Esophagus muscularis mucosa (tissue), 4 donors: ENCODE measurements around the gene APH1B. TPM values are rescaled to one million over a fixed set of nuclear protein-coding genes. Genes with fewer than 3 reads are reported as not detected.

ENCODE experiments used
- DNase-seq: peaks from one replicate; pipeline ENCODE4 v3.0.0-alpha.2; 2017; ENCODE audit errors: extremely low spot score
- H3K27ac ChIP-seq, 4 donors: fragments of 200-600 bp; sonication (generic); replicated peaks in 1 of 4; 1 replicate in 3 of 4; 2 replicates in 1 of 4; pipeline ENCODE4 v1.5.1; 2016 to 2019; ENCODE audit warnings: mild to moderate bottlenecking in 1 of 4
- H3K27me3 ChIP-seq, 4 donors: fragments of 200-600 bp; sonication (generic); one replicate each; pipeline versions ENCODE4 v1.5.1 to v1.6.0; 2016 to 2019
- H3K36me3 ChIP-seq, 4 donors: fragments of 200-600 bp; sonication (generic); one replicate each; pipeline ENCODE4 v1.5.1; 2016 to 2019
- H3K4me1 ChIP-seq, 4 donors: fragments of 200-600 bp; sonication (generic); one replicate each; pipeline ENCODE4 v1.5.1; 2016 to 2019
- H3K4me3 ChIP-seq, 4 donors: fragments of 200-600 bp; sonication (generic); 1 replicate in 2 of 4; 2 replicates in 2 of 4; pipeline ENCODE4 v1.5.1; 2016 to 2019; ENCODE audit warnings: mild to moderate bottlenecking in 4 of 4, moderate library complexity in 1 of 4
- H3K9me3 ChIP-seq, 4 donors: fragments of 200-600 bp; sonication (generic); 1 replicate in 3 of 4; 2 replicates in 1 of 4; pipeline ENCODE4 v1.5.1; 2016 to 2019
- EP300 ChIP-seq: sonication (generic); formaldehyde crosslinking; IDR thresholded peaks from one replicate; pipeline ENCODE4 v1.6.1; 2017; ENCODE audit warnings: antibody characterized with exemption
- POLR2A ChIP-seq: fragments of 450-650 bp; IDR thresholded peaks from one replicate; pipeline ENCODE4 v1.6.1; 2017; ENCODE audit warnings: antibody characterized with exemption, moderate library complexity, mild to moderate bottlenecking, low read depth
- POLR2AphosphoS5 ChIP-seq, 2 donors: sonication (generic); formaldehyde crosslinking; IDR thresholded peaks; one replicate each; pipeline ENCODE4 v1.6.1; 2017; ENCODE audit warnings: antibody characterized with exemption in 2 of 2
- WGBS: methylation state at CpG from one replicate; pipeline ENCODE4 v1.1.5; 2018; 5-methylcytosine and 5-hydroxymethylcytosine counted together
- intact Hi-C: fragments of 100-400 bp; cut with DNase I; formaldehyde crosslinking; loops from one replicate; pipeline ENCODE4 v1.15.1; 2023
- total RNA-seq, 4 donors: library from RNA; depleted of rRNA; stranded (reverse); fragments of >200 nt; gene quantifications; one replicate each; pipeline versions ENCODE4 v1.1.0 to v1.2.1, GENCODE V29; 2016
- TF ChIP-seq, protein P1 (sequence below), 3 experiments: fragments of 200-600 bp in 2 of 3; fragments of 450-650 bp in 1 of 3; sonication (generic) in 2 of 3; IDR thresholded peaks; one replicate each; pipeline ENCODE4 v1.5.1; 2017 to 2019; ENCODE audit warnings: antibody characterized with exemption in 3 of 3, mild to moderate bottlenecking in 2 of 3, moderate library complexity in 1 of 3

The APH1B gene
- total RNA-seq, 4 donors from 2014 or later, result 7.5 to 9.4 (median 8.9) TPM

DNA sequence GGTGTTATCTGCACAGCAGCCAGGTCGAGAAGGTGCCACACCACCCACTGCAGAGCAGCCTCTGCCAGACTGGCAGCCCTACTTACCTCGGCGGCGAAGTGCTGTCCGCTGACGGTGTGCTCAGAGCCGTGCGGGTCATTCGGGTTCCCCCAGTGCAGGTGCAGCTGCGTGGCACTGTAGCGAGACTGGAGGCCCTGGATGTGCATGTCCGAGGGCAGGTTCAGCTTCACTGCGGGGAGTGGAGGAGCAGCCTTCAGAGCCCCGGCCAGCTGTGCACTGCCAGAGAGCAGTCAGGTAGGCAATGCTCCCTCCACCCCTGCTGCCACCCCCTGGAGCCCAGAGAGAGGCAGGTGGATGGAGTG lies 68.0 kb downstream of the APH1B start:
- TF ChIP-seq POLR2A (no peak), POLR2AphosphoS5 (IDR thresholded peaks at IDR 0.05) (no peak), EP300 (no peak)
- TF ChIP-seq, protein P1, sequence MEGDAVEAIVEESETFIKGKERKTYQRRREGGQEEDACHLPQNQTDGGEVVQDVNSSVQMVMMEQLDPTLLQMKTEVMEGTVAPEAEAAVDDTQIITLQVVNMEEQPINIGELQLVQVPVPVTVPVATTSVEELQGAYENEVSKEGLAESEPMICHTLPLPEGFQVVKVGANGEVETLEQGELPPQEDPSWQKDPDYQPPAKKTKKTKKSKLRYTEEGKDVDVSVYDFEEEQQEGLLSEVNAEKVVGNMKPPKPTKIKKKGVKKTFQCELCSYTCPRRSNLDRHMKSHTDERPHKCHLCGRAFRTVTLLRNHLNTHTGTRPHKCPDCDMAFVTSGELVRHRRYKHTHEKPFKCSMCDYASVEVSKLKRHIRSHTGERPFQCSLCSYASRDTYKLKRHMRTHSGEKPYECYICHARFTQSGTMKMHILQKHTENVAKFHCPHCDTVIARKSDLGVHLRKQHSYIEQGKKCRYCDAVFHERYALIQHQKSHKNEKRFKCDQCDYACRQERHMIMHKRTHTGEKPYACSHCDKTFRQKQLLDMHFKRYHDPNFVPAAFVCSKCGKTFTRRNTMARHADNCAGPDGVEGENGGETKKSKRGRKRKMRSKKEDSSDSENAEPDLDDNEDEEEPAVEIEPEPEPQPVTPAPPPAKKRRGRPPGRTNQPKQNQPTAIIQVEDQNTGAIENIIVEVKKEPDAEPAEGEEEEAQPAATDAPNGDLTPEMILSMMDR (IDR thresholded peaks at IDR 0.05), result no peak
- DNase-seq, result no peak
- Histone ChIP-seq H3K4me3 (no peak overlapping the region), H3K9me3 (no peaks in the 10 kb centered on the region), H3K27ac (no peak overlapping the region), H3K4me1 (peaks cover 32 to 41% (median 34%) of the 10 kb centered on the region in 4 donors), H3K36me3 (no peaks in the 10 kb centered on the region), H3K27me3 (peaks cover 0 to under 1% (median 0%) of the 10 kb centered on the region in 4 donors)
- intact Hi-C loops, result no loop called here
- WGBS, result 91% methylated on average over 12 of the region's 14 CpGs

DNA sequence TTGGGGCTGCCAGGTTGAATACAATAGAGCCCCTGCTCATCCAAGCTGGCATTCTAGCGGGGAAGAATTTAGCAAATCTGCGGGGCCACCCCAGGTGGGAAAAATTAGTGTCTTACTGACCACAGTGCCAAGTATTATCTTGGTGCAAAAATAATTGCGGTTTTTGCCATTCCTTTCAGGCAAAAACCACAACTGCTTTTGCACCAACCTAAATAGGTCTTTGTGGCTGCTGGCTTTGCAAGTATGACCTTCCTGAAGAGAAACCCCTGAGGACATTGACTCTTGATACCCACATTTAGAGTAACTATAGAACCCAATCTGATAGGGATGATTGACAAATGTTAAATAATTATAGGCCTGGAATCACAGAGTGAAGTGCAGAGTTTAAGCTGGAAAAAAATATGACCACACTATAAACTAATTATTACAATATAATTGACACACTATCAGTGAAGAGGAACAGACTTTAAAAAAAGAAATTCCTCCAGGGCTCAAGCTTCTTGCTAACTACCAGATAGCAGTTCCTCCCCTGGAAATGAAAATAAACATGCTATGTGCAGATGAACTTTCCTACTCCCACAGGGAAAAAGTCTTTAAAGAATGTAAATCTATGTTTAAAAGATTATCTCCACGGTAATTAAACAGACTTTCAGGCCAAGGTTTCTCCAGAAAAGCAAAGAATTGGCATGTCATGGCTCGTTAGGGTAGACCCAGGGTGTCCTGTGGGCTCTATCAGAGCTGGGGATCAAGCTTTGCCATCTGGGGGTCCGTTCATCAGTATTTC lies 69.9 kb downstream of the APH1B start:
- H3K4me1 ChIP-seq, result peaks cover 32 to 44% (median 35%) of the 10 kb centered on the region in 4 donors
- H3K27ac ChIP-seq, result peak overlapping the region in 2 of 4 donors; percentile 42 to 44
- no peaks in the 10 kb centered on the region for H3K27me3 ChIP-seq
- no peaks in the 10 kb centered on the region for H3K36me3 ChIP-seq
- WGBS, result 70% methylated on average over 6 of the region's 6 CpGs
- DNase-seq, result no peak
- no peak overlapping the region for H3K4me3 ChIP-seq
- H3K9me3 ChIP-seq, result no peaks in the 10 kb centered on the region
- intact Hi-C loops, result no loop called here
- TF ChIP-seq POLR2A (no peak), EP300 (no peak), POLR2AphosphoS5 (IDR thresholded peaks at IDR 0.05) (no peak)
- TF ChIP-seq, protein P1 (IDR thresholded peaks at IDR 0.05), result no peak

DNA sequence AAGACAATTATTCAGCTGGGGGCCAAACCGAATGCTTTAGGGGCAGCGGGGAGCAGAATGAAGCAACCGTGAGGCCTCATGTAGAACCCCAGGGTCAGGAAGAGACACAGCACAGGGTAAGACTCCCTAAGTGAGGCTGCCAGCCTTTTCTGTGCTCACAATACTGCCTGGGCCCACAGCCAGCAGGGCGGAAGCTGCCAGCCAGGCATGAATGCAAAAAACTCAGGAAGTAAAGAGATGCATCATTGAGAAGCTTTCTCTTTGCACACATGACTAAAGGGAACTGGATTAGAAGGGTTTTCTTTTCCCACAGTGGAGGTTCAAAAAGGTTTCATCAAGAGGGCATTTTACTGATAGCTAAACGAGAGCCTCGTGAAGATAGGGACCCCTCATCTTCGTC lies 71.0 kb downstream of the APH1B start:
- Histone ChIP-seq H3K9me3 (no peaks in the 10 kb centered on the region), H3K27ac (peak overlapping the region in 3 of 4 donors; percentile 20 to 44 (median 42)), H3K36me3 (no peaks in the 10 kb centered on the region), H3K27me3 (no peaks in the 10 kb centered on the region), H3K4me3 (no peak overlapping the region), H3K4me1 (peaks cover 32 to 44% (median 35%) of the 10 kb centered on the region in 4 donors)
- TF ChIP-seq, protein P1 (IDR thresholded peaks at IDR 0.05), result no peak
- TF ChIP-seq POLR2AphosphoS5 (IDR thresholded peaks at IDR 0.05), result peak in 1 of 2 donors; percentile 31
- WGBS, result 60% methylated on average over 7 of the region's 7 CpGs
- DNase-seq, result no peak
- intact Hi-C loops, result no loop called here

DNA sequence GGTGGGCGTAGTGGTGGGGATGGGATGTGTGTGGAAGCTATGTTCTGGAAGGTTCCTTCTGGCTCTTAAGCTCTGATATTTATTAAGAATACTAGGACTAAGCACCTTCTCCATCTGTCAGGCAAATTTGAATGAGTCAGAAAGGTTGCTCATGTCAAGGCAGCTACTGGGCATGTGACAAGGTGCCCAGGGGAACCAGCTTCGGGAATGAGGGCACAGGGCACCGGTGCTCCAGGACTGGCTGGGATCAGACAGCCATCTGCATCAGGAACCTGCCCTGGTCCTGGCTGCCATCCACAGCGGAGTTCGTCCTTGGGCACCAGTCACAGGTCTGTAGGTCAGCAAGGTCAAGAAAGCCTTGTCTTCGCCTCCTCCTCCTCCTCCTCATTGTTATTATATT lies 71.8 kb downstream of the APH1B start:
- no peak for DNase-seq

More for the DNA sequence above, 71.8 kb downstream of the APH1B start:
- peak overlapping the region in 2 of 4 donors; percentile 42 to 44 for H3K27ac ChIP-seq
- 97% methylated on average over 6 of the region's 6 CpGs for WGBS
- no peak for TF ChIP-seq POLR2AphosphoS5 (IDR thresholded peaks at IDR 0.05)
- TF ChIP-seq, protein P1 (IDR thresholded peaks at IDR 0.05), result no peak
- TF ChIP-seq POLR2A, result no peak
- no peak for TF ChIP-seq EP300
- H3K36me3 ChIP-seq, result no peaks in the 10 kb centered on the region
- peaks cover 32 to 44% (median 35%) of the 10 kb centered on the region in 4 donors for H3K4me1 ChIP-seq
- no peaks in the 10 kb centered on the region for H3K27me3 ChIP-seq
- no peak overlapping the region for H3K4me3 ChIP-seq
- intact Hi-C loops, result no loop called here
- no peaks in the 10 kb centered on the region for H3K9me3 ChIP-seq
